GM18867 (cell line): ENCODE measurements around the gene GAB3.
A peak's percentile ranks its signal among the peaks of the same experiment; 100 is the strongest.

ENCODE experiments used
- ATAC-seq: cut with Tn5 transposase; IDR thresholded peaks from one replicate; pipeline ENCODE4 v1.9.1; 2021; ENCODE audit warnings: mild to moderate bottlenecking, moderate library complexity; ENCODE audit not compliant: unreplicated experiment

The GAB3 gene, protein sequence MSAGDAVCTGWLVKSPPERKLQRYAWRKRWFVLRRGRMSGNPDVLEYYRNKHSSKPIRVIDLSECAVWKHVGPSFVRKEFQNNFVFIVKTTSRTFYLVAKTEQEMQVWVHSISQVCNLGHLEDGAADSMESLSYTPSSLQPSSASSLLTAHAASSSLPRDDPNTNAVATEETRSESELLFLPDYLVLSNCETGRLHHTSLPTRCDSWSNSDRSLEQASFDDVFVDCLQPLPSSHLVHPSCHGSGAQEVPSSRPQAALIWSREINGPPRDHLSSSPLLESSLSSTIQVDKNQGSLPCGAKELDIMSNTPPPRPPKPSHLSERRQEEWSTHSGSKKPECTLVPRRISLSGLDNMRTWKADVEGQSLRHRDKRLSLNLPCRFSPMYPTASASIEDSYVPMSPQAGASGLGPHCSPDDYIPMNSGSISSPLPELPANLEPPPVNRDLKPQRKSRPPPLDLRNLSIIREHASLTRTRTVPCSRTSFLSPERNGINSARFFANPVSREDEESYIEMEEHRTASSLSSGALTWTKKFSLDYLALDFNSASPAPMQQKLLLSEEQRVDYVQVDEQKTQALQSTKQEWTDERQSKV

DNA sequence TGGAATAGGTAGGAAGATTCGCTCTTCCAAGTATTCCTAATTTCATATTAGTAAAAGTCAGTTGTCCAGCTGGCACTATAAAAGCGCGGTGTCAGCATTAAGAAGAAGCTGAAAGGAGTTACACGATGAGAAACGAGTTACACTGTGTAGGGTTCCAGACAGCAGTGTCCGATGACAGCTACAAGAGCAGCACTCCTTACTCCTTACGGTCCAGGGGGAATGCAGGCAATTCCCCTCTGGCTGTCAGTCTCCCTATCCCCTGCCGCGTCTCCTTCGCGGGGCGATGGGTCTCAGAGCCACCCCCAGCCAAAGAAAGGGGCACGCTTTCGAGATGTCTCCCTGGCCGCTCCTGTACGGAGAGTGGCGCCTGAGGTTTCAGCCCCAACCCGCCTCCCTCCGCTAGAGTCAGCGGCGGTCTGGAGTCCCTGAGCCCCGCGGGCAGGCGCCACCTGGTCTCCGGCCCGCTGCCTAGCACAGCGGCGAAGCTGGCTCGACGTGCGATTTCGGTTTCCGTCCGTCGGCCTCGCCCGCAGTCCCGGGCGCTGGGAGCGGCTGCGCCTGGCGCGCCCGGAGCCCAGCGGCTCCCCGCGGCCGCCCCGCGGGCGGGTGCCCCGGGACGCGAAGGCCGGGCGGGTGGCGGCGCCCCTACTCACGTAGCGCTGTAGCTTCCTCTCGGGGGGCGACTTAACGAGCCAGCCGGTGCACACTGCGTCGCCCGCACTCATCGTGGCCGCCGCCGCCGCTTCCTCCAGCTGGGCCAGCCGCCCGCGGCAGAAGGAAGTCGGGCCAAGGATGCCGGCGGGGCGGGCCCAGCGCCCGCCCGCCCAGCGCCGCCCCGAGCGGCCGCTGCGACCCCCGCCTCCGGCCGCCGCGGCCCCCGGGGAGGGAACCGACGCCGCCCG is at the start of gene GAB3:
Gene GAB3 (minus strand): TSS at position 777 of the 902 bp plus-strand sequence. CDS start 52 bp downstream, at position 725.
- ATAC-seq, result peak; percentile 70

DNA sequence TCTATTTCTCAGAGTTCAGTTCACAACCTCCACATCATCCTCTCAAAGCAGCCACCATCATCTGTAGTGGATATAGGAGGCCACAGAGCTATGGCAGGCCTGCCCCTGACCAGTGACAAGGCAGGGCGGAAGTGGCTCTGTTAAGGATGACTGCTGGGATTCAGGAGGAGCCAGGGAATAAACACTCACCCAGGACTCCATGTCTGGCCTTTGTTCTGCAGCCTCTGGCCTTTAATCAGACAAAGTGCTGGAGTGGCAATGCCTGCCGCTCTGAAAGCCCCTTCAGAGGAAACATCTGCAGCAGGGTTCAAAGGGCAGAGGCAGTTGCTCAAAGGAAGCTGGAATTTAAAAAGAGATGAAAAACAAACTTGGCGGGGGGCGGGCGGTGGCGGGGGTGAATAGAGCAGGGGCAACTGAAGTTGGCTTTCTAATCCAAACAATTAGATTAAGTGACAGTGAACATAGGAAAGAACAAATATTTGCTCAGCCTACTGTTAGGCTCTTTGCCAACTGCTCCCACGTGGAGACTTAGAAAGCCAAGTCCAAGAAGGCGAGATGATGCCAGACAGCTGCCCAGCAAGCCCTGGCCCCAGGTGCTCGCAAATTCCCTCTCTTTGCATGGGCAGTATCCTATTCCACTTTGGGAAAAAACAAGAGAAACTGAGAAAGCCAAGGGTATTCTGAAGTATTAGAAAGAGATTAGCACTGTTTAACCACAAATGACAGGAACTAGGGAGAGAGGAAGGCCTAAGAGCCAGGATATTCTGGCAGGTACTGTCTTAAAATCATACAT is 48.9 kb upstream of the GAB3 start:
- ATAC-seq, result no peak

DNA sequence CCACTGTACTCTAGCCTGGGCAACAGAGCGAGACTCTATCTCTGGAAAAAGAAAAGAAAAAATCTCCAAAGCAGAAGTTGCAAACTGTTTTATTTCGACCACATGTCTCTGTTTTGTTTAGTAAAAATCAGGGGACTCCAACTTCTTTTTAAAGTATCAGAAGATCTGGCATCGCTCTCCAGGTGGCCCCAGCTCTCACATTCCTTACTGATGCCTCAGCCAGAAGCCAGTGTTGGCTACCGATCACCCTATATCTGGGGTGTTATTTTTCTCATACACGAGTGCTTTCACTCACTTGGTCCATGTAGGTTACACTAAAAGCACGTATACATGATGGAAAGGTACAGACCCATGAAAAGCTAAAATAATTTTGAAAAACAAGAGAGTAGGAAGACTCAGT is 46.1 kb upstream of the GAB3 start:
- no peak for ATAC-seq

DNA sequence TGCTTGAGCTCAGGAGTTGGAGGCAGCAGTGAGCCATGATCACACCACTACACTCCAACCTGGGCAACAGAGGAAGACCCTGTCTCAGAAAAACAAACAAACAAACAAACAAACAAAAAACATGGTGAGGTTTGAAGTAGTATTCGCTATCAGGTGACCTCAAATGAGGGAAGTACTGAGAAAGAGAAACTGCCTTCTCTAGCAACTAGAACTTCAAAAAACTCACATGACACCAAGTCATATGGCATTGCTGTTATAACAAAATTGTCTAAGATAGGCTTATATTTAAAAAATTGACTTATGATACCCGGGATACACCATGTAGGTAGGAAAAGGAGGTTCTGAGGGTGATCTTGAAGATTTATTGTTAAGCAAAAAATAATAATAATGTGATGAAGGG is 44.1 kb upstream of the GAB3 start:
- no peak for ATAC-seq

DNA sequence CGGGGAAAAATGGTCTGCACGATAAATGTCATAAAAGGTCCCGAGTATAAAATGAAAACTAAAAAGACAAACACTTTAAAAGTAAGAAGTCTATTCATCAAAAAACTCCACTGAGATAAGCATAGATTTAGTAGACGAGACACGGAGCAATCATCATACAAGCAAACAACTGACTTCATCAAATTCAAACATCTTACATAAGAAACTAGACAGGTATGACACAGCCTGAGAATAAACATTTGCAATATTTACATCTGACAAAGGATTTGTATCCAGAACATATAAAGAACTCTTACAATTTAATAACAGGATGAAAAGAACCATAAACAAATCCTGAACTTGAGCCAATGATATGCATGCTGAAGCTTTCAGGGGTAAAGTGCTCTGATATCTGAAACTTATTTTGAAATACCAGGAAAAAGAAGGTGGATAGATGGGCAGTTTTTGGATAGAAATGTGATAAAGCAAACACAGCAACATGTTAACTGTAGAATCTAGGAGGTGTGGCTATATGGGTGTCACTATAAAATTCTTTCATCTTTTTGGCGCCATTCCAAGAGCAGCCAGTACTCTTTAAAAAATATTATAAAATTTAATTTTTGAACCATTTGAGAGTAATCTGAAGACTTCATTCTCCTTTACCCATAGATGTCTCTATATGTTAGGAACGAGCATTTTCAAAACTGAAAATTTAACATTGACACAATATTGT is 42.4 kb upstream of the GAB3 start:
- no peak for ATAC-seq

DNA sequence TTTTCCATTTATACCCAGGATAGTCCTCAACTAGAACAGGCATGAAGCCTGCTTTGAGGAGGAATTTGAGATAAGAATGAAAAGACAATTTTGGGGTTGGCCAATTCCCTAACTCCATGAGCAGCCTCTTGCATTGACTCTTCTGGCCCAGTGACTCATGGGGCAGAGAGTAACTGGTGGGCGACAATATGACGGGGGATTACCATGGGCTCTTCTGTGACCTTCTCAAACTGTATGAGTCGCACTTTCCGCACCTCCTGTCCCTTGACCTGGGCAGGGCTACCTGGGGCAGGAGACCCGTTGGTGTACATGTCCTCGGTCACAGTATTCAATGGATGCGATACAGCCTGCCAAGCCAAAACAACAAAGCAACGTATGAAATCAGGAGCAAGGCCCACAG is 41.1 kb upstream of the GAB3 start:
- ATAC-seq, result no peak

DNA sequence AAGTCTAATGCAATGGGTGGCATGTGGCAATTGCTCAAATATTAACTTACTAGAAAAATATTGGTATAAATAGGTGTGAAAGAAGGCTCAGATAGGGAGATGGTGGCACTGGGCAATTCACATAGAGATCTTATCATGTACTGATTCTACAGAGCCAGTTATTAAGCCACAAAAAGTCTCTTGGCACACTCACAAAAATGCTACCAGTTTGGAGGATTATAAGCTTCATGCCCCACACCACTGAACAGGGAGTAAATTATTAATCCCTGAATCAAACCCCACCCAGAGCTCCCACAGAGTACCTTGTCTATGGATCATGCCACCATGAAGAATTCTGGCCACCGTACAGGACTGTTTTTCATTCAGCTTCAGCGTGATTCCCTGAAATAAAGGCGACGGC is 40.6 kb upstream of the GAB3 start:
- no peak for ATAC-seq

DNA sequence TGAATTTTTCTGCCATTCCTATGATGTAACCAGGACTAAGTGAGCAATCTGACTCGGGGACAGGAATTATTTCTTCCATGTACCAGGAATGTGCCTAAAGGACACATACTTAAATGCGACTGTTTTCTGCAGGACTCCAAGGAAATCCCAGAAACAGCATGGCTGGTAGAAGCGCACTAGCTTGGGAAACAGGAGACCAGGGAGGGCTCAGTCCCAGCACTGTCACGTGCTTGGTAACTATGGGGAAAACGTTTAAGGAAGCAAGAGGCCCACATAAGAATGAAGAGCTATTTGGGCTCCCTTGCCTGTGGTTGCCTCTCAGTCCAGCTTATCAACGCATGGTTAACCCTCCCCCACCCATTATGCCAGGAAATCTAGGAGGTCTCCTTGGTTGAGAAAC is 34.8 kb upstream of the GAB3 start:
- ATAC-seq, result no peak

DNA sequence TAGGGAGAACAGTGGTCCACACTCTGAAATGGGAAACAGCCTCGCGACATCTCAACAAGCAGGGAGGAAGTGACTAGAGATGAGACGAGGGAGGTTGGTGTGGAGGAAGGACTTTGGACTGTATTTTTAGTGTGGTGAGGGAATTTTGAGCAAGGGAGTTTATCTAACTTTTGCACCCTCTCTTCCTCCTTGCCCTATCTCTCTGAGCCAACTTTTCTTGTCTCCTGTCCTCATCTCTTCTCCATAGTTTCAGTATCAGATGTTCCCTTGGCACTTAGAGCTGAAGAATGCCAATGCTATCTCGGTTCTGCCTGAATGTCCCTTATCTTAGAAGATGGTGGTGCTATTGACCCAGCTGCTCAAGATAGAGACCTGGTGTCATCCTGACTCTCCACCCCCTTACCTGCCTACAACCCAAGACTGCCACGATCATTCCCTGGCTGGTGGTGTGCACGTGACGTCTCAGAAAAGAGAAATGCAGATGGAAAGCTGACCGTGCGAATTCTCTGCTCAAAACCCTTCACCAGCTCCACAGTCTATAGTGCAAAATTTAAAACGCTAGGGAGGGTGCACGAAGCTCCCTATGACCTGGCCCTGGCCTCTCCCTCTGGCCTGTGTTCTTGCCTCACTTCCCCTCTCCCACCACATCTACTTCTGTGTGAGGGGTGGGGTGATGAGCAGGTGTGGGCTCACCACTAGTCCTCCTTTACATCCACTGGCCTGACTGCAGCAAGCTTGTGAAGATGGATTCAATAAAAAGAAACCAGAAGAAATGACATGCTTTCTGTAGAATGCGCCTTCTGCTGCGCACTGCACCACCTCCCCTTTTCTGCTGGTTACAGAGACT is 33.5 kb upstream of the GAB3 start:
- no peak for ATAC-seq

DNA sequence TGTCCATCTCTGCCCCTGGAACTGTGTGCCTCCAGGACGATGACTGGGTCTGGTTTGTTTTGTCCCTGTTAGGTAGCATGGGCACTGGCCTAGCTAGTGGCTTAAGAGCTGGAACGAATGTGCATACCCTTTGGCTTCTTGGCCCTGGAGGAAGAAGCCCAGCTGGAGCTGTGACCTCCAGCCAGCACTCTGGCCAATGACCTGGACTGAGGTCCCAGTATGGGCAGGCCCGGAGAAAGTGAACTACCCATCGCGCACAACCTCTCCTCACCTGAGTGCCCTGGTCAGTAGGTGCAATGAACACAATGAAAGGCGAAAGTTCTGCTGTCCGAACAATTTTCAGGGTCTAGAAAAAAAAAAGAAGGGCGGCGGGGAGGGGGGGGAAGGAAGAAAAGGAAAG is 30.1 kb upstream of the GAB3 start:
- ATAC-seq, result no peak

DNA sequence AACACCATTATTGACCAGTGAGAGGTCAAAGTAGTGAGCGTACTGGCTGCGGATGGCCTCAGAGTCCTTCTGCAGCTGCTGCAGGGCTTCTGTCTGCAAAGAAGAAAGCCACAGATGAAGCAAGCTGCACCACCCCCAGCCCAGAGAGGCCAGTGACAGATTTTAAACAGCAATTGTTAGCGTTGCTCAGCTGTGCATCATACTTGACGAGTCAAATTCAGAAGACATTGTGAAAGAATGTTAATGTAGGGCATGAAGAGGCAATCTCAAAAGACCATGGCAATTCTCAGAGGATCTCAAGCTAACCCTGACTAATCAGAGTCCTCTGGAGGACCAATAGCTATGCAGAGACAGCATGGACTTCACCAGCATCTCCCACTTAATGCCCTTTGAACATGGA is 28.4 kb upstream of the GAB3 start:
- no peak for ATAC-seq

DNA sequence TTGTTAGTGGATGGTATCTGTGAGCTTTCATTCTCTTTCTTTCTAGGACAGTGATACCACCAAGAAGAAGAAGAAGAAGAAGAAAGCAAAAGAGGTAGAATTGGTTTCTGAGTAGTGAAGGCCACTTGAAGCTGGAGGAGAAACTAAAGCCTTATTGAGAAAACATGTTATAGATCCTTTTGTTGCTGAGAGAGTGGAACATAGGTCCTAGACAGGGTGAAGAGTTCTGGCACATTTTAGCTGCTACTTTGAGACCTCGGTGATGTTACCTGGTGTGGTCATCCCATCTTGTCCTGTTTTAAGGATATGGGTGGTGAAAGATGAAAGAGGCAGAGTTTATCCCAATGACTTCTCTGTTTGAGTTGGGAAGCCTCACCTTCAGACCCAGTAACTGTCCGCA is 25.9 kb upstream of the GAB3 start:
- no peak for ATAC-seq

DNA sequence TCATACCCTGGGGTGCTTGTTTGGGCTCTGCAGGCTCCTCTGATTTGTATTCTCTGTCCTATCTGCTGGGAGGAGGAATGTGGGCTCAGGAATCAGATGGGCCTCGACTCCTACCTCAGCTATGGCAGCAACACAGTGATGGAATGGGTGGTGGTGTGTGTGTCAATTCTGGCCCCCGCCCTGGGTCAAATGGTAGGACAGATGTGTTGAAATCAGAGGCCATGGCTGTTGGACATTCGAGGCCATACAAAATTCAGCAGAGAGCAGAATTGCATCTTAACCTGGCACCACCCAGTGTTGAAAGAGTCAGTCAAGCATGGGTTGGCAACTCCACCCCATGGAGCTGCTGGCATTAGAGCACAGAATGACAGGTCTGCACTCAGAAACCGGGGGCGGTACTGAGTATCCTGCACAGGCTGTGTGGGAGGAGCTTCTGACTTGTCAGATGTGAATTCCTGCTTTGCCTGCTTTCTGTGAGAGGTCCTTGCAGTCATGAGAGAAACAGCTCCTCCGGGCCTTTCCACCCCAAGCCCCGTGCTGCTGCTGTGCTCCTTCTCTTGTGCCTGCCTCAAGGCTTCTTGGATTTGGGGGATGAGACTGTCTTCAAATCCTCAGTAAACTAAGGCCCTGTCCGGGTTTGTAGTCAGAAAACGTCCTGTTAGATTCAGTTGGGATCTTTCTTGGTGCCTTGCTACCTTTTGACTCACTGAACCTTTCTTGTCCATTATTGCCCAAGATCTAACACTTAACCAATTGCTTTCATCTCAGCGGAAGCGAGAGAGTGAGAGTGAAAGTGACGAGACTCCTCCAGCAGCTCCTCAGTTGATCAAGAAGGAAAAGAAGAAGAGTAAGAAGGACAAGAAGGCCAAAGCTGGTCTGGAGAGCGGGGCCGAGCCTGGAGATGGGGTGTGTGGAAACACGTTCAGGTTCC is 24.8 kb upstream of the GAB3 start:
- no peak for ATAC-seq

DNA sequence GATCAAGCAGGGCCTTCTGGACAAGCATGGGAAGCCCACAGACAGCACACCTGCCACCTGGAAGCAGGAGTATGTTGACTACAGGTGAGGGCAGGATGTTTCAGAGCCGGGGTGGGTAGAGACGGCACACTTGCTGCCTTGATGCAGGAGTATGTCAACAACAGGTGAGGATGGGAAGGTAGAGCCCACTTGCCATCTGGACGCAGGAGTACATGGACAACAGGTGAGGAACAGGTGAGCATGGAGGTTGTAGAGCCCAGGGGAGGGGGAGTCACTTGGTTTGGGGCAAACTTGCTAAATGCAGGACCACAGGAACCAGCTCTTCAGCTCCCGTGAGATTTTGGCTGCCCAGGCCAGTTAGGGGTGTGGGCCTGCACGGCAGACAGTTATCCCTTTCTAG is 23.7 kb upstream of the GAB3 start:
- no peak for ATAC-seq

DNA sequence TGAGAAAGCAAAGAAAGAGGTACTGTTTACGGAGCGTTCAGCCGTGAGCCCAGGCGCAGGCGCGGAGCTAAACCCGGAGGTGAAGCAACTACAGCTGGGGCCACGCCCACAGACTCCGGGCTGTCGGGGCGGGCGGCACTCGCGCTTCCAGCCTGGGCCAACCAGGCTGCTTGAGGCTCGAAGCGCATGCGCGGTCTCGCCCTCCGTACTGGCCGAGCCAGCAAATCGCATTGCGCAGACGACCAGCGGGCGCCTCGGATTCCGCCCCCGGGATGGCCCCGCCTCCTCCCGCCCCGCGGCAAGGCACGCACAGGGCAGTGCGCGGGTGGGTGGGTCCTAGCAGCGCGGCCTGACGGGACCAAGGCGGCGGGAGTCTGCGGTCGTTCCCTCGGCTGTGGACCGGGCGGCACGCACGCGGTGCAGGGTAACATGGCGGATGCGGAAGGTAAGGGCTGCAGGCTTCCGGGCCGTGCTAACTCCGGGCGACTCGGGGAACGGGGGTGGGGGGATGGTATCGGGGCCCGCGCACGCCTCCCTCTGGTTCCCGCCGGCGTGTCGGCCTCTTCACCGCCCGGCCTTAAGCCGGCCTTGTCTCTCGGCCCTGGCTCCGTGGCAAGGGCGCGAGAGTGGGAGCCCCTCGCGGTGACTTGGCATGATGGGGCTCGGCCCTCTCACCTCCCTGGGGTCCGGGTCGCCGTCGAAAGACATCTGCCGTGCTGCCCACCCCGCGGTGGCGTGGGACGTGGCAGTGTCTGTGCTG is 11.8 kb upstream of the GAB3 start, which contains the start of gene DKC1:
Gene DKC1 (plus strand): TSS at position 328 of the 760 bp plus-strand sequence. CDS start 102 bp downstream, at position 430.
- peak; percentile 85 for ATAC-seq

DNA sequence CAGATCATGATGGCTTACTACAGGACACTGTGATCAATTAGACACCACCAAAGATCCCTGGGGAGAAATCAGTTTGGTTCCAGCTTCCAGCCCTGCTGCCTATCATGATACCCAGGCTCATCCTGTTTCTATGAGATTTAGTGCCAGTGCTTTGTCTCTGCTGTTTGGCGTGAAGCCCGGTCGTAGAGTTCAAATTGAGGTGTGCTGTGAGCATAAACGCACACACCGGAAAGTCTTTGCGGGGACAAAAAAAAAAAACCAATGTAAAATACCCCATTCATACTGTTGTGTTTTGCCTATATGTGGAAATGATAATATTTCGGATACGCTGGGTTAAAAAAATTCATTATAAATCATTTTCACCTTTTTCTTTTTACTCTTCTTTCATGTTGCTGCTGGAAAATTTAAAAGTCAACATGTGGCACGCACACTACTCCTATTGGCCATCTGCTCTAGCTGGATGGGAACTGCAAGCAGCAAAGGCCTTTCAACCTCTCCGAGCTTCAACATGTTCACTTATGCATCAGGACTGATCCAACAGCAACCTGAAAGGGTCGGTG is 11.2 kb upstream of the GAB3 start:
- ATAC-seq, result no peak

DNA sequence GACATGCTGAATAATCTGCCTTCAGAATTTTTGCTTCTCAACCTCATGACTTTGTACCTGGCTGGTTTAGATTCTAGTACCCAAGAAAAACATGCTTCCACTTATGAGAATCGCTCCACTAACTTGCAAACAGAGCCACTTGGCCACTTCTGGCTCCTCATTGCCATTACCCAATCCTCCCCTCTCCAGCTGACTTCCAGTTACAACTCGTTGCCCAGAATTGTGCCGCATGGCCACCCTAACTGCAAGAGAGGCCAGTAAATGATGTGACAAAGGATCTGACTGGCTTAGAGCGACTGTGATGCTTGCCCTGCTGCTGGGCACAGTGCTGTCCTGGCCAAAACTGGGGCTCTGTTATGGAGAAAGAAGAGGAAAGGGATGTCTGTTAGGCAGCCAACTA is 7.8 kb upstream of the GAB3 start:
- ATAC-seq, result no peak
